NCI-H526 (cell line): Measurements from ENCODE around the gene EIF4B.

Source experiments
- DNase-seq, 2 experiments: peaks; one replicate each; lab custom pipeline; 2025; lab: John Stamatoyannopoulos, UW

Gene EIF4B

GRCh38 chr12:53057816-53058500 lies 51.7 kb downstream of the EIF4B start:
- DNase-seq = no peak

- no peak for DNase-seq
Measured at GRCh38 chr12:53058674-53059433, 52.6 kb downstream of the EIF4B start.

- no peak for DNase-seq
Measured at GRCh38 chr12:53059434-53060063, 53.3 kb downstream of the EIF4B start.

- DNase-seq = no peak
Measured at GRCh38 chr12:53060064-53060720, 53.9 kb downstream of the EIF4B start.

- DNase-seq = no peak
Measured at GRCh38 chr12:53060721-53061276, 54.5 kb downstream of the EIF4B start.

GRCh38 chr12:53061404-53062010 lies 55.3 kb downstream of the EIF4B start:
- DNase-seq = peak in 1 of 2 experiments; percentile 40

- DNase-seq = no peak
Measured at GRCh38 chr12:53062011-53062961, 56.0 kb downstream of the EIF4B start.

GRCh38 chr12:53062977-53063707 lies 56.9 kb downstream of the EIF4B start:
- DNase-seq = no peak

- DNase-seq = no peak
Measured at GRCh38 chr12:53063708-53064612, 57.7 kb downstream of the EIF4B start.

GRCh38 chr12:53064613-53065436 lies 58.6 kb downstream of the EIF4B start:
- no peak for DNase-seq

GRCh38 chr12:53065470-53065869 lies 59.2 kb downstream of the EIF4B start:
- no peak for DNase-seq

- DNase-seq = peak in 1 of 2 experiments; percentile 76
Measured at GRCh38 chr12:53065975-53066931, 60.0 kb downstream of the EIF4B start.

GRCh38 chr12:53067074-53067992 lies 61.1 kb downstream of the EIF4B start:
- DNase-seq = no peak

- DNase-seq = no peak
Measured at GRCh38 chr12:53067993-53068770, 61.9 kb downstream of the EIF4B start.
